Stimulated activated CD8-positive, alpha-beta memory T cell treated with anti-CD3 and anti-CD28 coated beads, Interleukin-2, amount 100 ng/mL, for 48 hours (primary cell): ENCODE measurements around the gene CLIC1.

Experiments used
- DNase-seq, 2 donors: peaks; one replicate each; pipeline ENCODE4 v3.0.0-alpha.2; 2020; ENCODE audit warnings: low read depth in 2 of 2

CLIC1 gene

GRCh38 chr6:31701666-31702404 lies 34.5 kb downstream of the CLIC1 start:
- no peak for DNase-seq

GRCh38 chr6:31700740-31701401 lies 35.5 kb downstream of the CLIC1 start:
- DNase-seq: no peak

GRCh38 chr6:31697555-31697954 lies 38.8 kb downstream of the CLIC1 start:
- DNase-seq: no peak

- DNase-seq: no peak
These were observed 42.8 kb downstream of the CLIC1 start for GRCh38 chr6:31693535-31693934.

GRCh38 chr6:31692886-31693285 lies 43.4 kb downstream of the CLIC1 start:
- DNase-seq: no peak

GRCh38 chr6:31692353-31692752 lies 44.0 kb downstream of the CLIC1 start:
- no peak for DNase-seq

- DNase-seq: no peak
These were observed 44.7 kb downstream of the CLIC1 start for GRCh38 chr6:31691564-31692108.

- DNase-seq: no peak
These were observed 45.3 kb downstream of the CLIC1 start for GRCh38 chr6:31691078-31691463.

GRCh38 chr6:31690231-31691077 lies 45.9 kb downstream of the CLIC1 start:
- DNase-seq: no peak

GRCh38 chr6:31689249-31690110 lies 46.9 kb downstream of the CLIC1 start:
- DNase-seq: no peak

GRCh38 chr6:31687860-31688693 lies 48.3 kb downstream of the CLIC1 start:
- DNase-seq: no peak

GRCh38 chr6:31687321-31687720 lies 49.0 kb downstream of the CLIC1 start:
- no peak for DNase-seq

- DNase-seq: no peak
These were observed 49.8 kb downstream of the CLIC1 start for GRCh38 chr6:31686483-31686882.

GRCh38 chr6:31683591-31683990 lies 52.7 kb downstream of the CLIC1 start:
- DNase-seq: no peak

- peak in 1 of 2 donors; percentile 37 for DNase-seq
These were observed 55.1 kb downstream of the CLIC1 start for GRCh38 chr6:31681135-31681671.
